NCI-H82 treated with DMSO at 0.1 percent for 48 hours (cell line): Measurements from ENCODE around the gene PARD6B.
"Not testable (repeated sequence)": the region's sequence is repeated elsewhere in the genome, so short reads cannot be mapped to it uniquely, and the experiment has no call there.

Experiments used
- DNase-seq: peaks from one replicate; lab custom pipeline; 2025; ENCODE audit not compliant: unreplicated experiment; lab: John Stamatoyannopoulos, UW

Gene PARD6B

GRCh38 chr20:50771419-50772080, 40.2 kb downstream of the PARD6B start:
- not testable (repeated sequence) for DNase-seq

GRCh38 chr20:50772420-50773185, 41.2 kb downstream of the PARD6B start:
- no peak for DNase-seq

- DNase-seq = no peak
Measured at GRCh38 chr20:50774515-50774914, 43.1 kb downstream of the PARD6B start.

- no peak for DNase-seq
Measured at GRCh38 chr20:50776122-50776817, 44.9 kb downstream of the PARD6B start.

- DNase-seq = no peak
Measured at GRCh38 chr20:50777373-50777772, 46.0 kb downstream of the PARD6B start.

GRCh38 chr20:50778994-50779393, 47.6 kb downstream of the PARD6B start:
- DNase-seq = not testable (repeated sequence)

GRCh38 chr20:50783390-50783789, 52.0 kb downstream of the PARD6B start:
- DNase-seq = no peak

- DNase-seq = no peak
Measured at GRCh38 chr20:50783903-50784302, 52.5 kb downstream of the PARD6B start.

- no peak for DNase-seq
Measured at GRCh38 chr20:50784464-50784863, 53.1 kb downstream of the PARD6B start.

GRCh38 chr20:50786703-50787102, 55.3 kb downstream of the PARD6B start:
- DNase-seq = no peak

- no peak for DNase-seq
Measured at GRCh38 chr20:50787181-50787580, 55.8 kb downstream of the PARD6B start.

- DNase-seq = peak; percentile 67
Measured at GRCh38 chr20:50788045-50788991, 56.9 kb downstream of the PARD6B start.

GRCh38 chr20:50789968-50790650, 58.7 kb downstream of the PARD6B start:
- DNase-seq = no peak

GRCh38 chr20:50790651-50791277, 59.4 kb downstream of the PARD6B start:
- peak; percentile 56 for DNase-seq

GRCh38 chr20:50792708-50793574, 61.6 kb downstream of the PARD6B start:
- DNase-seq = peak; percentile 19

GRCh38 chr20:50793575-50794016, 62.2 kb downstream of the PARD6B start:
- DNase-seq = not testable (repeated sequence)

GRCh38 chr20:50794181-50794845, 62.9 kb downstream of the PARD6B start:
- no peak for DNase-seq
